HUES6 (cell line): ENCODE data around the gene ALG12.

Experiments used
- H3K27ac ChIP-seq: 2 replicates; pipeline ENCODE4 v1.7.0; 2013; ENCODE audit warnings: low read depth, mild to moderate bottlenecking, low read length, inconsistent platforms
- H3K27me3 ChIP-seq: 2 replicates; pipeline ENCODE4 v1.6.1; 2013; ENCODE audit warnings: low read length; ENCODE audit not compliant: control insufficient read depth, insufficient read depth
- H3K36me3 ChIP-seq: 2 replicates; pipeline ENCODE4 v1.6.1; 2013; ENCODE audit warnings: low read length; ENCODE audit not compliant: control insufficient read depth, insufficient read depth
- H3K4me1 ChIP-seq: 2 replicates; pipeline ENCODE4 v1.6.1; 2013; ENCODE audit warnings: low read length; ENCODE audit not compliant: control insufficient read depth, insufficient read depth
- H3K4me3 ChIP-seq: 2 replicates; pipeline ENCODE4 v1.5.1; 2013; ENCODE audit warnings: low read depth, low read length
- H3K9ac ChIP-seq: one replicate; pipeline ENCODE4 v1.6.1; 2013; ENCODE audit warnings: mild to moderate bottlenecking, low read length
- H3K9me3 ChIP-seq: 2 replicates; pipeline ENCODE4 v1.6.1; 2013; ENCODE audit warnings: low read depth, low read length; ENCODE audit not compliant: control insufficient read depth, insufficient read depth

Gene ALG12

GRCh38 chr22:49942565-49943404, 24.5 kb upstream of the ALG12 start:
- H3K4me3 ChIP-seq: no peak overlapping the region
- no peaks in the 10 kb centered on the region for H3K36me3 ChIP-seq
- no peak overlapping the region for H3K9ac ChIP-seq
- H3K9me3 ChIP-seq: no peaks in the 10 kb centered on the region; the same call in 1 of the 2 replicates
- H3K27ac ChIP-seq: no peak overlapping the region
- no peaks in the 10 kb centered on the region for H3K27me3 ChIP-seq
- H3K4me1 ChIP-seq: peaks cover 24% of the 10 kb centered on the region

- no peaks in the 10 kb centered on the region; the same call in 1 of the 2 replicates for H3K9me3 ChIP-seq
- H3K4me3 ChIP-seq: no peak overlapping the region
- H3K27me3 ChIP-seq: no peaks in the 10 kb centered on the region
- H3K4me1 ChIP-seq: peaks cover 24% of the 10 kb centered on the region
- no peak overlapping the region for H3K9ac ChIP-seq
- H3K36me3 ChIP-seq: no peaks in the 10 kb centered on the region
- H3K27ac ChIP-seq: no peak overlapping the region
Measured at GRCh38 chr22:49941507-49942316, 23.5 kb upstream of the ALG12 start.

GRCh38 chr22:49938565-49939136, 20.4 kb upstream of the ALG12 start:
- H3K27ac ChIP-seq: no peak overlapping the region
- no peak overlapping the region for H3K9ac ChIP-seq
- peaks cover 28% of the 10 kb centered on the region for H3K4me1 ChIP-seq
- H3K9me3 ChIP-seq: no peaks in the 10 kb centered on the region; the same call in 1 of the 2 replicates
- H3K27me3 ChIP-seq: no peaks in the 10 kb centered on the region; the same call in 1 of the 2 replicates
- no peak overlapping the region for H3K4me3 ChIP-seq
- H3K36me3 ChIP-seq: no peaks in the 10 kb centered on the region

- no peak overlapping the region for H3K9ac ChIP-seq
- peaks cover 28% of the 10 kb centered on the region for H3K4me1 ChIP-seq
- H3K36me3 ChIP-seq: no peaks in the 10 kb centered on the region
- H3K27me3 ChIP-seq: no peaks in the 10 kb centered on the region; the same call in 1 of the 2 replicates
- no peaks in the 10 kb centered on the region; the same call in 1 of the 2 replicates for H3K9me3 ChIP-seq
- no peak overlapping the region for H3K4me3 ChIP-seq
- no peak overlapping the region for H3K27ac ChIP-seq
Measured at GRCh38 chr22:49937758-49938564, 19.7 kb upstream of the ALG12 start.

GRCh38 chr22:49936973-49937757, 18.9 kb upstream of the ALG12 start:
- Histone ChIP-seq H3K9ac (no peak overlapping the region), H3K4me1 (peaks cover 28% of the 10 kb centered on the region), H3K27me3 (no peaks in the 10 kb centered on the region; the same call in 1 of the 2 replicates), H3K27ac (no peak overlapping the region), H3K4me3 (no peak overlapping the region), H3K36me3 (no peaks in the 10 kb centered on the region), H3K9me3 (no peaks in the 10 kb centered on the region; the same call in 1 of the 2 replicates)

- H3K9ac ChIP-seq: no peak overlapping the region
- H3K9me3 ChIP-seq: no peaks in the 10 kb centered on the region; the same call in 1 of the 2 replicates
- H3K27me3 ChIP-seq: no peaks in the 10 kb centered on the region; the same call in 1 of the 2 replicates
- H3K4me3 ChIP-seq: peak overlapping the region; percentile 51
- H3K36me3 ChIP-seq: no peaks in the 10 kb centered on the region
- H3K4me1 ChIP-seq: peaks cover 28% of the 10 kb centered on the region
- peak overlapping the region; percentile 65; the same call in 1 of the 2 replicates for H3K27ac ChIP-seq
Measured at GRCh38 chr22:49936018-49936972, 18.1 kb upstream of the ALG12 start.

GRCh38 chr22:49935561-49935960, 17.3 kb upstream of the ALG12 start:
- H3K9me3 ChIP-seq: no peaks in the 10 kb centered on the region
- peaks cover 3% of the 10 kb centered on the region for H3K27me3 ChIP-seq
- H3K27ac ChIP-seq: no peak overlapping the region
- H3K4me3 ChIP-seq: no peak overlapping the region
- H3K36me3 ChIP-seq: no peaks in the 10 kb centered on the region
- H3K9ac ChIP-seq: no peak overlapping the region
- peaks cover 28% of the 10 kb centered on the region for H3K4me1 ChIP-seq

GRCh38 chr22:49934891-49935557, 16.8 kb upstream of the ALG12 start:
- Histone ChIP-seq H3K36me3 (no peaks in the 10 kb centered on the region), H3K27me3 (peaks cover 9% of the 10 kb centered on the region), H3K27ac (no peak overlapping the region), H3K9me3 (no peaks in the 10 kb centered on the region), H3K9ac (no peak overlapping the region), H3K4me1 (peaks cover 28% of the 10 kb centered on the region), H3K4me3 (peak overlapping the region; percentile 34; the same call in 1 of the 2 replicates)
